Bone marrow (tissue), 2 donors: ENCODE data around the gene BID.

ENCODE experiments used
- DNase-seq, 2 donors: peaks; one replicate each; lab custom pipeline; 2025; lab: John Stamatoyannopoulos, UW

The BID gene

DNA sequence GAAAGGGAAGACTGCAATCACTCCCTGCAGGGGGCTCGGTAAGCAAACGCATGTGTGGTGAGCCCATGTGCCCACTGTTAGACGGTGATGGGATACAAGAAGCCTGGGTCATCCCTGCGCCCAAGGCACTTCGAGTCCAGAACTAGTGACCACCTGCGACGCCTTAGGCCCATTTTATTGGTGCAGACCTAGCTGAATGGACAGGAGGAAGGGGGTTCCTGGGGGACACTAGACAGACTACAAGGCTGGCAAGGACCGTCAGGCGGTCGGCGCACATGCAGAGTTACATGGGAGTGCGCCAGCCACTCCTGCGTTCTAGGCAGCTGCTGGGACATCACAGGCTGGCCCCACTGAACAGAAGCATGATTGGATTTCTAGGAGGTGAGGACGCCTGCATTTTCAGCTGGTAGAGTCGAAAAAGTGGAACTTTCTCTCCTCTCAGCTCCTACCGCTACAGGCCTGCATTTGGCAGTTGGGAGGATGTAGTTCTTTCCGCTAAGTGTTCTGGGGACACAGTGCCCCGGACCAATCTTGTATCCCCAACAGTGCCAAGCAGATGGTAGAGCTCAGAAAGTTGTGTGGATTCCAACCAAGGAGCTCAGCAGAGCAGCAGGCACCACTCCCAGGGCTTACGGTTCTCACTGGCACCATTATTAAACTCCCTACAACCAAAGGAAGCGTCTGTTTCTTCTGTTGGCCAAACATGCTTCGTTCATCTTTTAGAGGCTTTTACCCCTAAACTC is 35.7 kb downstream of the BID start:
- DNase-seq = no peak

DNA sequence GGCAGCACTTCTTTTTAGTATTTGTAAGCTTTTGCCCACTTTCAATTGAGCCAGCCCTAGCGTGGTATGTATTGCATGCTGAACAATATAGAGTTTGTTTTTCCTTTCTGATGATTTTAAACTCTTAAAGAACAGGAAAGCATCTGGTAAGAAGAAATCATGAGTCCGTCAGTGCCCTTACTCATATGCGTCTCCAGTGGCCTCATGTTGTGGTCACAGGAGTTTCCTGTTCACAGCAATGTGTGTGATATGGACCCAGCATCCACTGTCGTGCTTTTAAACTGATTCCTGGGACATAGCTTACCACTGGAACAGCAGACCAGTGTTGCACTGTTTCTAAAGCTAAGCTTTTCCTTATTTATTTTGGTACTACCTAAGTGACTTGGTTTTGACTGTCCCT is 40.1 kb downstream of the BID start:
- DNase-seq = peak in 1 of 2 donors; percentile 49

DNA sequence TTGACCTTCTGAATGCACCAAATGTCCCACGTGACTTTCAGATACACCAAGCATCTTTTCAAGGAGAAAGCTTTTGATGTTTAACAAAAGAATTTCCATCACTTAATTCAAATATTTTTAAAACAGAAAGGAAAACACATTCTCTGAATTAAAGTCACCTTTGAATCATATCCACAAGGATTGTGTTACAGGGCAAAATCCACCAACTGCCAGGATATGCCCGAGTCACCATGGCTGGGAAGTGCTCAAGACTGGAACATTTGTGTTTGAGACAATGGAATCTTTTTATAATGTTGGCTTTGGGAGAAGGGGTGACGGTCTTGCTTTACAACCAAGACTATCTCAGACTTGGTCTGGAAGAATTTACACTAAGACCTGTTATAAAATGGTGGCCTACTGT is 40.8 kb downstream of the BID start:
- no peak for DNase-seq

DNA sequence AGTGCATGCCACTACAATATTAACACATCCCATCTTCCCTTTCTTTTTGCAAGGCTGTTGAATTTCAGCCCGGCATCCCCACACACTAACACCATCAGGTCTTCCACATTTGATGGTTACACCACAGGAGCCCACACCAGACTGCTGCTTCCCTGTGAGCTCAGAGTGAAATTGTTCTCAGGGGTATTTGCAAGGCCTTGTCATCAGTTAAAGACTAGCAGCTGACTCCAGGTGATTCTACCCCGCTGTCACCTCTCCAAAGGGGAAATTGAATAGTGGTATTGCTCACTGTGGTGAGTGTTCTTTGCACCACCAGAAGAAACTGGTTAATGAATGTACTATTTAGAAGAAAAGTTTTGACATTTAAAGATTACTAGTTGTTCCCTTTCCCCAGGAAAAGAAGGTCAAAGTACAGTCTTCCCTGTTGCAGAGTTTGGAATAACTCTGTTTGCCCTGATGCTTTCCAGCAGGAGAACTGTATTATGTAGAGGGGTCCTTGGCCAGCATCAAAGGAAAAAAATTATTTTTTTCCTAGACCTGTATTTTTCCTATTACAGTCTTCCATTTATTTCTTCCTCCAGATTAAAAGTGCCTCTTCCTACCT is 41.9 kb downstream of the BID start:
- DNase-seq = no peak

DNA sequence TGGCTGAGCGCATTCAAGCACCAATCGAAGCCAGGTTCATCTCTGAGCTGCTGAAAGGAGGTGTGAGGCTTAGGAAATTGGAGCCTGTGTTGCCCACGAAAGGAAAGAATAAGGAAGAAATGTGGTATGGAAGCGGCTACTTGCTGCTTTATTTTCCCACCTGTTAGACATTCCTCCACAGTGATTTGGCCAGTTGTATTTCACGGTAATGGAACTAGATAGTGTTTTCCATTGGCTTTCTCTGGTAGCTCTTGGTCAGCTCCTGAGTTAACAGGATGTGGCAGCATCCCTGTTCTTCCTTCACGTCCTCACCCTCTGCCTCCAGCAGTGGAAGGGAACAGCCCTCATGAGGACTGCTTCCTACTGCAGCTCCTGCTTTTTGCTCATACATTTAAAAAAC is 44.7 kb downstream of the BID start:
- DNase-seq = no peak

DNA sequence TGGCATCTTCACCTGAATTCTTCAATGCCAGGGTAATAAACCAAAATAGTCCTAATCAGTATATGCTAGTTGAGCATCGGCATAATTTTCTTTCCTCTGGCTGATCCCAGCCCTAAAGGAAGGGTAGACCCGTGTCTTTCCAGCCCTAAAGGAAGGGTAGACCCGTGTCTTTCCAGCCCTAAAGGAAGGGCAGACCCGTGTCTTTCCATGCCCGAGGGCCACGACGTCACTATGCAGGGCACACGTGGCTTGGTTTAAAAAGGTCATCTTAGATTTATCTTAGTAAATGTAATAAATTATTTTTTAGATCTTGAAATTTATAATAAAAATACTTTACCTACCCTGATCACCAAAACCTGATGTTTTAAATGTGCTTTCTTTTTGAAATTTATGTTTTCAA is 45.5 kb downstream of the BID start:
- no peak for DNase-seq

DNA sequence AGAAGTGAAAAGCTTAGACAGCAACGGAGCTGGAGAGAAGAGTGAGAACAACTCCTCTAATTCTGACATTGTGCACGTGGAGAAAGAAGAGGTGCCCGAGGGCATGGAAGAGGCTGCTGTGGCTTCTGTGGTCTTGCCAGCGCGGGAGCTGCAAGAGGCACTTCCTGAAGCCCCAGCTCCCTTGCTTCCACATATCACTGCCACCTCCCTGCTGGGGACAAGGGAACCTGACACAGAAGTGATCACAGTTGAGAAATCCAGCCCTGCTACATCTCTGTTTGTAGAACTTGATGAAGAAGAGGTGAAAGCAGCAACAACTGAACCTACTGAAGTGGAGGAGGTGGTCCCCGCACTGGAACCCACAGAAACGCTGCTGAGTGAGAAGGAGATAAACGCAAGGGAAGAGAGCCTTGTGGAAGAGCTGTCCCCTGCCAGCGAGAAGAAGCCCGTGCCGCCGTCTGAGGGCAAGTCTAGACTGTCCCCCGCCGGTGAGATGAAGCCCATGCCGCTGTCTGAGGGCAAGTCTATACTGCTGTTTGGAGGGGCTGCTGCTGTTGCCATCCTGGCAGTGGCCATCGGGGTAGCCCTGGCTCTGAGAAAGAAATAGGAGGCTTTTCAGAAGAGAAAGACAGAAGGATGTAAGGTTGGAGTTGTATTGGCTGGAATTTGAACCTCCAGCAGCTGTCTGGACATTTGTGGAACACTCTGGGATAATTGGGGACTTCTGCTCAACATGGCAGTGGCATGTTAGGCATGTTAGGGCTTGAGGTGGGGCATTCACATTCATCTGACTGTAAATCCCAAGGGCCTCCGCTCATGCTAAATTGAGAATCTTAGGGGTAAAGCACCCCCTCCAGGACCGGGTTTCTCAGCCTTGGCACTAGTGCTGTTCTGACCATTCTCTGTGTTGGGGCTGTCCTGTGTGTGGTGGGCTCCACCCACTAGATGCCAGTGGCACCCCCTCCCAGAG is 47.1 kb downstream of the BID start:
- DNase-seq = peak in 1 of 2 donors; percentile 3

DNA sequence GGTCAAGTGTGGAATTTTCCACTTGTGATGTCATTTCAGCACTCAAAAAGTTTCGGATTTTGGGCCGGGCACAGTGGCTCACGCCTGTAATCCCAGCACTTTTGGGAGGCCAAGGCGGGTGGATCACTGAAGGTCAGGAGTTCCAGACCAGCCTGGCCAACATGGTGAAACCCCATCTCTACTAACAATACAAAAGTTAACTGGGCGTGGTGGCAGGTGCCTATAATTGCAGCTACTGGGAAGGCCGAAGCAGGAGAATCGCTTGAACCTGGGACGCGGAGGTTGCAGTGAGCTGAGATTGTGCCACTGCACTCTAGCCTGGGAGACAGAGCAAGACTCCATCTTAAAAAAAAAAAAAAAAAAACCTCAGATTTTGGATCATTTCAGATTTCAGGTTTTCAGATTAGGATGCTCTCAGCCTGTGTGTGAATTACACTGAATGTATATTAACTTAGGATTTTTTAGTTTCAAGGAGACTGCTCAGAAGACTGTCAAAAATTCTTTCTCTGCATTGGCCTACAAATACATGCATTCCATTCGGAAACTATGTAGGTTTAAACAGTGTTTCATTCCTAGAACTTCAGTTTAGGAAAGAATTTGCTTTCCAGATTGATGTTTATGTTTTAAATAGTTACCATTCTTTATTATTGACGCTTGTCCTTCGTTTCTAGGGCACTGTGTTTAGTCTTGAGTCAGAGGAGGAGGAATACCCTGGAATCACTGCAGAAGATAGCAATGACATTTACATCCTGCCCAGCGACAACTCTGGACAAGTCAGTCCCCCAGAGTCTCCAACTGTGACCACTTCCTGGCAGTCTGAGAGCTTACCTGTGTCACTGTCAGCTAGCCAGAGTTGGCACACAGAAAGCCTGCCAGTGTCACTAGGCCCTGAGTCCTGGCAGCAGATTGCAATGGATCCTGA is 48.0 kb downstream of the BID start:
- no peak for DNase-seq

DNA sequence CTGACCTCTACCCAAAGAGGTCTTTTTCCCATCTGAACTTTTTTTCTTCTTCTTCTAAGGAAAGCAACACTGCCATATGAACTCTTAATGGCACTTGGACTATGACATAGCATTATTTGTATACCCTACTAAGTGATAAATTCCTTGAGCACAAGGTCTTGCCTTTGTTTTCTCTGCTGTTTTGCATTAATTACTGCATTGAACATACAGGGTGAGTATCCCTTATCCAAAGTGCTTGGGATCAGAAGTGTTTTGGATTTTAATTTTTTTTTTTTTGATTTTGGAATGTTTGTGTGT is 48.8 kb downstream of the BID start:
- no peak for DNase-seq

DNA sequence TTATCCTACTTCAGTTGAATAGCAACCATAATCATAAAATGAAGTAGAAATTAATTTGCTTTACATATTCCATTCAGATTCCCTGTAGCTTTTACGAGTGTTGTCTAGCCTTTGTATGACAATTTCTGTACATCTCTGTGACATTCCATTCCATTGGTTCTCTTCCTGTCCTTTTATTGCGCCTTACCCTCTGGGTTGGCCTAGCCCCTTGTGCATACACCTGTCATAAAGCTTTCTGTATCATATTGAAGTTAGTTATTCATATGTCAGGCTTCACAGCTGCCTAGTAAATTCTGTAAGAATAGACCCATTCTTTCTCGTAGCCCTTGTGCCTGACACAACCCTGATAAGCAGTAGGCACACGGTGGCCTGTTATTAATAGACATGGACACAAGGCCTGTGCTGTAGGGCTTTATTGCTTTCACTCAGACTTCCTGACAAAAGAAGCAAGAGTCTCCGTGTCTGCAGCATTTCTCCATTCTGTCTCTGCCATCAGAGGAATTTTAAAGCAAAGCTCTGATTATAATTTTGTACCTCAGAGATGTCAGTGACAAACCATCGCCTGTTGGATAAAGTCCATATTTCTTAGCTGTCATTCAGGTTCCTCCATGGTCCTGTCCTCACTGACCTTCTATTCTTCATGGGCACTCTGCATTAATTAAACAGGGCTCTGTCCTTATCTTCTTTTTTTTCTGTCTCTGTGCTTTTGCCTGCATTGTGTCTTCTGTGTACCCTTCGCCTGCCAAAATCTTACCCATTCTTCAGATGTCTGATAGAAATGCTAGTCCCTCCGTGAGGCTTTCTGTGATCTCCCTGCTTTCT is 49.4 kb downstream of the BID start:
- DNase-seq = no peak

DNA sequence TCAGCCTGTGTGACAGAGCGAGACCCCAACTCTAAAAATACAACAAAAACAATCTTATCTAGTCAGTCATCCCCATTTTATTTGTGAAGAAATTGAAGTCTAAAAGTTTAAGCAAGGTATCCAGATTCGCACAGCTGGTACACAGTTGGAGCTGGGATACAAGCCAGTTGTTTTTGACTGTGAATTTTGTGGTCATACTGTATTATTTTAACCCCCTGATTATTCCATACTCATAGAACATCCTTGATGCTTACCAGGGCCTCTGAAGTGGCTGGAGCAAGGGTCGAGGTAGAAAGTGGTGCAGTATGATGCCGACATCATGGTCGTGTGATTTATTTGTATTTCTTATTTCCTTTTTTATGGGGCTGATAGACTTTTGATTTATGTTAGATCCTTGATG is 50.0 kb downstream of the BID start:
- DNase-seq = no peak

DNA sequence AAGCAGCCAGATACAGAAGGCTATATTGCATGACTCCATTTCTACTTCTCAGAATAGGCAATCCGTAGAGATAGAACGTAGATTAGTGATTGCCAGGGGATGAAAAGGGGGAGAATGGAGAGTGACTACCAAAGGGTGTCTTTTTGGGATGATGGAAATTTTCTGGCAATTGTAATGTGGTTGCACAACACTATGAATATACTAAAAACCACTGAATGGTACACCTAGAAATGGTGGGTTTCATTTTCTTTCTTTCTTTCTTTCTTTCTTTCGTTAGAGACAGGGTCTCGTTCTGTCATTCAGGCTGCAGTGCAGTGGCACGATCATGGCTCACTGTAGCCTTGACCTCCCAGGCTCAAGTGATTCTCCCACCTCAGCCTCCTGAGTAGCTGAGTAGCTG is 54.4 kb downstream of the BID start:
- no peak for DNase-seq

DNA sequence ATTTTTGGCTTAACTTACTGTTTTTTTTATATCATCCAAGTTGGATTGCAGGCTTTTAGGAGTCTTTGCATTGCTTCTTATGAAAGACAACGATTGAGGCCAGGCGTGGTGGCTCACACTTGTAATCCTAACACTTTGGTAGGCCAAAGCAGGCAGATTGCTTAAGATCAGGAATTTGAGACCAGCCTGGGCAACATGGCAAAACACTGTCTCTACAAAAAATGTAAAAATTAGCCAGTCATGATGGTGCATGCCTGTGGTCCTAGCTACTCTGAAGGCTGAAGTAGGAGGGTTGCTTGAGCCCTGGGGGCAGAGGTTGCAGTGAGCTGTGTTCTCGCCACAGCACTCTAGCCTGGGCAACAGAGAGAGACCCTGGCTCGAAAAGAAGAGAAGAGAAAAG is 56.6 kb downstream of the BID start:
- no peak for DNase-seq

DNA sequence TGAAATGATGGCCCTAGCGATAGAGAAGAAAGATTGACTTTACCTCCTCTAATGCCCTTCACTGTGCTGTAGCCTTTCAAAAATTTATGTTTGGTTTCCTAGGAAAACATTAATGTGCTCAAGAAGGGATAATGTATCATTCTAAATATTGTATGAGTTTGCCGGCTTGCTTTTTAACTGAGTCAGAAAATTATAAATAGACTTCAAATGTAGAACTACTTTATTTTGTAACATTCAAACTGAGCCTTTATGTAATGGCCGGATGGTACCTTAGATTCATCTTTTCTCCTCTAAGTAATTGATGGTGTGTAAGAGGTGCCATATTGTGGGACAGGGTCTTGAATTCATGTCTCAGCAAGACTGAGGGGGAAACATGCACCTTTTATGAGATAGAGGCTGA is 57.7 kb downstream of the BID start:
- DNase-seq = no peak

DNA sequence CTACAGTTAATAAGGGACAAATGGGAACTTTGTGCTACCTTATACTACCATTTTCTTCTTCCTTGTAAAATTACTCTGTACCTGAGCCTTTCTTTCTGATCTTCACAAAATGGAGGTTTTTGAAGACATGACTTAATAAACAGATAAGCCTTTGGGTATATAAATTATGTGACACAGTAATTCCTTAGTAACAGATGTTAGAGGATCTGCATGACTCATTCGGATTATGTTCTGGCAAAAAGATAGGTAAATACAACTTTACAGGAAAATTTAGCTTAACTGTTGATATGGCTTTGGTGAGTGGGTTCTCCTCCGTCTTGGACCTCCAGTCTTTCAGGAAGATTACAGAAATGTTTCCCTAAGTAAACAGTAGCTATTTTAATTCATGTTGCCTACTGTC is 61.8 kb downstream of the BID start:
- DNase-seq = no peak

DNA sequence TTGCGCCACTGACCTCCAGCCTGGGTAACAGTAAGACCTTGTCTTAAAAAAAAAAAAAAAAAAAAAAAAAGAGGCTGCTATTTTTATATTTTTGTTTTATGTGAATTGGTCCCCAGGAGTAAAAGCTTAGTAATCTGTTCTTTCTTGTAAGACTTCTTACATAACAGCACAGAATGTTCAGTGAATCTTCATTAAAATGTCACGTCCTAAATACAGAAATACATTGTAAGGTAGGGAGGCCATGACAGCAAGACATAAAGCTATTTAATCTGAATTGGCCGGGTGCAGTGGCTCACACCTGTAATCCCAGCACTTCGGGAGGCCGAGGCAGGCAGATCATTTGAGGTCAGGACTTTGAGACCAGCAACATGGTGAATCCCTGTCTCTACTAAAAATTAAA is 64.2 kb downstream of the BID start:
- DNase-seq = no peak

DNA sequence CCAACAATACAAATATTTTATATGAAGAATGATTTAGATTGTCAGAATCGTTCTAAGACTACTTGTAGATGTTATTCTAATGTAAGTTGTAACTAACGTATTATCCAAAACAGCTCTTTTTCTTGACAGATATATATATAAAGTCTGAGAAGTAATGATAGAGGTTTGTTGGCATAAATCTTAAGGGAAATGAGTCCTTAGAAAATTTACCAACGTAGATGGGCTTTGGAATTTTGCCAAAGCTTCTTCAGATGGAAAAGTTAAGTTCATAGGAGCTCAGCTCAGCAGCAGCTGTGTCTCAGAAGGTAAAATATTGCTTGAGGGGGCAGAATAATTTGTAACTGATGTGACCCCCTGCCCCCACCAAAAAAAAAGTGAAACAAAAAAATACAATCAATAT is 66.7 kb downstream of the BID start:
- DNase-seq = no peak

DNA sequence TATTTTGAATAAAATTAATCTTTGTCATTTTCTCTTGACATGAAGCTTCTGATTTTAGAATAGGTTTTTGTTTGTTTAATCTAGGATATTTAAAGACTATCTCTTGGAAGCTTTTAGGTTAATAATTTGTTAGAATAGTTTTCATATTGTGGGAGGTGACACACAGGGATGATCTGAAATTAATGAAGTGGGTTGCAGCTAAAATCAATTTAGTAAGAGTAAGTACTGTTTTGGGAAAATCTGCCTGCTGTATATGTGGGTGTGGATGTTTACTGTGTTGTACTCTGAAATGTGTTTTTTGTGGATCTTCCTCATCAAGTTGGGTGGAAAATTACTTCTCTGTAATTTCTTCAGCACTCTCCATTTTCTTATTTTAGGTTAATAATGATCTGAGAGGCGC is 67.3 kb downstream of the BID start:
- no peak for DNase-seq

DNA sequence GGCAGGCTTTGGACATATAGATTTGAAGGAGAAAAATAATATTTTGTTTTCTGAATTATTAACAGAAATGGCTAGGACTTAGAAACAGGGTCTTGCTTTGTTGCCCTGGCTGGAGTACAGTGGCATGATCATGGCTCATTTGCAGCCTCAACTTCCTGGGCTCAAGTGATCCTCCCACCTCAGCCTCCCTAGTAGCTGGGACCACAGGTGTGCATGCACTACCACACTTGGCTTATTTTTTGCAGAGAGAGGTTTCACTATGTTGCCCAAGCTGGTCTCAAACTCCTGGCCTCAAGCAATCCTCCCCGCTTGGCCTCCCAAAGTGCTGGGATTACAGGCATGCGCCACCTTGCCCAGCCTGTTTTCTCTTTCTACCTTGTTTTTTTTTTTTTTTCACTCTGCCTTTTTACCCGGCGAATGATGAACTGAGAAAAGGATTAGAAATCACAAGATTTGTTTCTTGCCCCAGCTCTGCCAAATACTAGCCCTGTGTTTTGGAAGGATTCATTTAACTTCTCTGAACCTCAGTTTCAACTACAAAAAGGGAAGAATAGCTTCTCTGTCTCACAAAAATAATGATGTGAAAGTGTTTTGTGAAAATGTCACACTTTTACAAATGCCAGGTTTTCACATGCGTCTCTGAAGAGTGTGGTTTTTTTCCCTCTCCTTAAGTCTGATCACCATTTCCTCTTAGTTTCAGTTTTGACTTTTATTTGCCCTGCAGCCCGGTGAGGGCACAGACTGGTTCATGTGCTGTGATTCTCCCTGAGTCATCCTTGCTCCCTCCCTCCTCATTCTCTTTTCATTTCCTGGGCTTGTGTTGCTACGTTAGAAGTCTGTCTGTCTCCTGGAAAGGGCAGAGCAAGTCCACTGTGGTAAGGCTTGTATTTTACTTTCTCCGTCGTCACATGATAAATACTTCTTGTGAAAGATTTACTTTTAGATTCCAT is 68.0 kb downstream of the BID start:
- peak in 1 of 2 donors; percentile 92 for DNase-seq

DNA sequence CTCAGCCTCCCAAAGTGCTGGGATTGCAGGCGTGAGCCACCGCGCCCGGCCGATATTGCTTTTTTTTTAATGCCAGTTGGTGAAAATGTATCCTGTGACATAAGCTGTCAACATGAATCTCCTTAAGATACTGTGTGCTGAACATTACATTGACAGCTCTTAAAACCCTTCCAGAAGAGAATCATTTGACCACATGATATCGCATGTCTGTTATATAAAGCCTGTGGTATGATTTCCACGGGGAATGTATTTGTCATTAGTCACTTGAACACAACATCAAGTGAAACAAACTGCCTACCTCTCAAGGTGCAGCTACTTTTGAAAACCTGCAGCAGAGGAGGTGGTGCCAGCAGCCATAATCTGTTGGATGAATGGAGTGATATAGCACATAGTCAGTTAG is 68.7 kb downstream of the BID start:
- no peak for DNase-seq
